Measurements from ENCODE around the gene THYN1. TPM values are rescaled to one million over a fixed set of nuclear protein-coding genes. Genes with fewer than 3 reads are reported as not detected.

Gene THYN1
- total and polyA plus RNA-seq, 2 of the 13 experiments (the other 11 are each of a cell fraction or from before 2014, with no cell fraction given), result 36.1 to 87.6 TPM

DNA sequence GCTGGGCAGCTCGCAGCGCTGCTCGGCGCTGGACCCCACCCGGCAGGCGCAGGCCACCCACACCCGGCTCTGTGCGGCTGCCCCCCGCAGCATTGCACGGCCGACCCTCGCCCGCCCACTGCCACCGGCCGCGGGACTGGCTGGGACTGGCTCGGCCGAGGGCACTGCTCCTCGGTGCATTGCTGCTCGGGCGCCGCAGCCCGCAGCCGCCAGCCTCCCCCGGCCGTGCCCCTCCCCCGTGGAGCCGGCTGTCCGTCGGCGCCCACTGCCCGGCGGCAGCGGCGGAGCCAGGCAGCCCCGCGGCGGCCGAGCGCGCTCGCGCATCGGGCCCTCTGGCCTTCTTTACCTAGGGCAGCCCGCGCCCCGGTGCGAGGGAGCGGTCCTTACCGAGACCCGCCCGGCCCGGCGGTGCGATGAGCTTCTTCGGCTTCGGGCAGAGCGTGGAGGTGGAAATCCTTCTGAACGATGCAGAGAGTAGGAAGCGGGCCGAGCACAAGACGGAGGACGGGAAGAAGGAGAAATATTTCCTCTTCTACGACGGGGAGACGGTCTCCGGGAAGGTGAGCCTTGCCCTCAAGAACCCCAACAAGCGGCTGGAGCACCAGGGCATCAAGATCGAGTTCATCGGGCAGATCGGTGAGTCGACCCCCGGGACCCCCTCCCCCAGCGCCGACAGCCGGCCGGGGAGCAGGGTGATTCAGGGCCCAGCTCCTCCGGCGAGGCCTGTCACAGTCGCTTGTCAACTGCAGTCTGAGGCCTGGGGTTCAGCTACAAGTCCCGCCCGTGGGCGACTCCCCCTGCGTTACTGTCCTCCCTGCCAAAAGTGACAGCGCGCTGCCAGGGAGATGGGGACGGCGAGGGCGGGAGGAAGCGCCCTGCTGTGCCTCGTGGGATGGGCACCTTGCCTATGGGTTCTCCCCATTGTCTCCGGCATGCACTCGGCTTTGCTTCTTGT, 28.2 kb downstream of the THYN1 start (continued):
- TF ChIP-seq DPF2 (CRISPR knock-in tag; IDR thresholded peaks at IDR 0.05; ENCODE audit: borderline replicate concordance, low read depth) (no peak), ZNF563 (CRISPR knock-in tag; IDR thresholded peaks at IDR 0.05) (peak; percentile 41; the same call in 1 of the 2 replicates), ATF7-NPFF (CRISPR knock-in tag; IDR thresholded peaks at IDR 0.05; ENCODE audit: low read depth) (peak; percentile 17; the same call in 1 of the 2 replicates), FOSL2 (CRISPR knock-in tag; IDR thresholded peaks at IDR 0.05) (no peak), CBX1 (IDR thresholded peaks at IDR 0.05; ENCODE audit: low read depth) (peak; percentile 38), FOXA1 (IDR thresholded peaks at IDR 0.05) (no peak), FOXA1 (CRISPR knock-in tag; IDR thresholded peaks at IDR 0.05) (no peak), HOXA3 (CRISPR knock-in tag; IDR thresholded peaks at IDR 0.05) (no peak; the same call in 1 of the 2 replicates), HNRNPH1 (optimal IDR thresholded peaks at IDR 0.05; ENCODE audit: low read depth, low read length) (no peak), ZNF207 (IDR thresholded peaks at IDR 0.05; ENCODE audit: borderline replicate concordance) (no peak), LCORL (IDR thresholded peaks at IDR 0.05) (no peak), LCORL (CRISPR knock-in tag; IDR thresholded peaks at IDR 0.05) (0 out of 2 replicates have a peak, but pooled peaks have one; percentile 34), ZNF703 (CRISPR knock-in tag; IDR thresholded peaks at IDR 0.05; ENCODE audit: borderline replicate concordance) (no peak), ZNF263 (CRISPR knock-in tag; IDR thresholded peaks at IDR 0.05) (peak; percentile 82), ARNT2 (CRISPR knock-in tag; IDR thresholded peaks at IDR 0.05; ENCODE audit: low read depth) (no peak)
- TF ChIP-seq, protein P1, sequence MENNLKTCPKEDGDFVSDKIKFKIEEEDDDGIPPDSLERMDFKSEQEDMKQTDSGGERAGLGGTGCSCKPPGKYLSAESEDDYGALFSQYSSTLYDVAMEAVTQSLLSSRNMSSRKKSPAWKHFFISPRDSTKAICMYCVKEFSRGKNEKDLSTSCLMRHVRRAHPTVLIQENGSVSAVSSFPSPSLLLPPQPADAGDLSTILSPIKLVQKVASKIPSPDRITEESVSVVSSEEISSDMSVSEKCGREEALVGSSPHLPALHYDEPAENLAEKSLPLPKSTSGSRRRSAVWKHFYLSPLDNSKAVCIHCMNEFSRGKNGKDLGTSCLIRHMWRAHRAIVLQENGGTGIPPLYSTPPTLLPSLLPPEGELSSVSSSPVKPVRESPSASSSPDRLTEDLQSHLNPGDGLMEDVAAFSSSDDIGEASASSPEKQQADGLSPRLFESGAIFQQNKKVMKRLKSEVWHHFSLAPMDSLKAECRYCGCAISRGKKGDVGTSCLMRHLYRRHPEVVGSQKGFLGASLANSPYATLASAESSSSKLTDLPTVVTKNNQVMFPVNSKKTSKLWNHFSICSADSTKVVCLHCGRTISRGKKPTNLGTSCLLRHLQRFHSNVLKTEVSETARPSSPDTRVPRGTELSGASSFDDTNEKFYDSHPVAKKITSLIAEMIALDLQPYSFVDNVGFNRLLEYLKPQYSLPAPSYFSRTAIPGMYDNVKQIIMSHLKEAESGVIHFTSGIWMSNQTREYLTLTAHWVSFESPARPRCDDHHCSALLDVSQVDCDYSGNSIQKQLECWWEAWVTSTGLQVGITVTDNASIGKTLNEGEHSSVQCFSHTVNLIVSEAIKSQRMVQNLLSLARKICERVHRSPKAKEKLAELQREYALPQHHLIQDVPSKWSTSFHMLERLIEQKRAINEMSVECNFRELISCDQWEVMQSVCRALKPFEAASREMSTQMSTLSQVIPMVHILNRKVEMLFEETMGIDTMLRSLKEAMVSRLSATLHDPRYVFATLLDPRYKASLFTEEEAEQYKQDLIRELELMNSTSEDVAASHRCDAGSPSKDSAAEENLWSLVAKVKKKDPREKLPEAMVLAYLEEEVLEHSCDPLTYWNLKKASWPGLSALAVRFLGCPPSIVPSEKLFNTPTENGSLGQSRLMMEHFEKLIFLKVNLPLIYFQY (CRISPR knock-in tag; IDR thresholded peaks at IDR 0.05; ENCODE audit: borderline replicate concordance), result no peak
- TF ChIP-seq, protein P2, sequence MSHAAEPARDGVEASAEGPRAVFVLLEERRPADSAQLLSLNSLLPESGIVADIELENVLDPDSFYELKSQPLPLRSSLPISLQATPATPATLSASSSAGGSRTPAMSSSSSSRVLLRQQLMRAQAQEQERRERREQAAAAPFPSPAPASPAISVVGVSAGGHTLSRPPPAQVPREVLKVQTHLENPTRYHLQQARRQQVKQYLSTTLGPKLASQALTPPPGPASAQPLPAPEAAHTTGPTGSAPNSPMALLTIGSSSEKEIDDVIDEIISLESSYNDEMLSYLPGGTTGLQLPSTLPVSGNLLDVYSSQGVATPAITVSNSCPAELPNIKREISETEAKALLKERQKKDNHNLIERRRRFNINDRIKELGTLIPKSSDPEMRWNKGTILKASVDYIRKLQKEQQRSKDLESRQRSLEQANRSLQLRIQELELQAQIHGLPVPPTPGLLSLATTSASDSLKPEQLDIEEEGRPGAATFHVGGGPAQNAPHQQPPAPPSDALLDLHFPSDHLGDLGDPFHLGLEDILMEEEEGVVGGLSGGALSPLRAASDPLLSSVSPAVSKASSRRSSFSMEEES (CRISPR knock-in tag; IDR thresholded peaks at IDR 0.05), result no peak
- TF ChIP-seq, protein P3, sequence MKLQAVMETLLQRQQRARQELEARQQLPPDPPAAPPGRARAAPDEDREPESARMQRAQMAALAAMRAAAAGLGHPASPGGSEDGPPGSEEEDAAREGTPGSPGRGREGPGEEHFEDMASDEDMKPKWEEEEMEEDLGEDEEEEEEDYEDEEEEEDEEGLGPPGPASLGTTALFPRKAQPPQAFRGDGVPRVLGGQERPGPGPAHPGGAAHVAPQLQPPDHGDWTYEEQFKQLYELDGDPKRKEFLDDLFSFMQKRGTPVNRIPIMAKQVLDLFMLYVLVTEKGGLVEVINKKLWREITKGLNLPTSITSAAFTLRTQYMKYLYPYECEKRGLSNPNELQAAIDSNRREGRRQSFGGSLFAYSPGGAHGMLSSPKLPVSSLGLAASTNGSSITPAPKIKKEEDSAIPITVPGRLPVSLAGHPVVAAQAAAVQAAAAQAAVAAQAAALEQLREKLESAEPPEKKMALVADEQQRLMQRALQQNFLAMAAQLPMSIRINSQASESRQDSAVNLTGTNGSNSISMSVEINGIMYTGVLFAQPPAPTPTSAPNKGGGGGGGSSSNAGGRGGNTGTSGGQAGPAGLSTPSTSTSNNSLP (IDR thresholded peaks at IDR 0.05; ENCODE audit: low read depth, low read length), result no peak
- TF ChIP-seq, protein P4, sequence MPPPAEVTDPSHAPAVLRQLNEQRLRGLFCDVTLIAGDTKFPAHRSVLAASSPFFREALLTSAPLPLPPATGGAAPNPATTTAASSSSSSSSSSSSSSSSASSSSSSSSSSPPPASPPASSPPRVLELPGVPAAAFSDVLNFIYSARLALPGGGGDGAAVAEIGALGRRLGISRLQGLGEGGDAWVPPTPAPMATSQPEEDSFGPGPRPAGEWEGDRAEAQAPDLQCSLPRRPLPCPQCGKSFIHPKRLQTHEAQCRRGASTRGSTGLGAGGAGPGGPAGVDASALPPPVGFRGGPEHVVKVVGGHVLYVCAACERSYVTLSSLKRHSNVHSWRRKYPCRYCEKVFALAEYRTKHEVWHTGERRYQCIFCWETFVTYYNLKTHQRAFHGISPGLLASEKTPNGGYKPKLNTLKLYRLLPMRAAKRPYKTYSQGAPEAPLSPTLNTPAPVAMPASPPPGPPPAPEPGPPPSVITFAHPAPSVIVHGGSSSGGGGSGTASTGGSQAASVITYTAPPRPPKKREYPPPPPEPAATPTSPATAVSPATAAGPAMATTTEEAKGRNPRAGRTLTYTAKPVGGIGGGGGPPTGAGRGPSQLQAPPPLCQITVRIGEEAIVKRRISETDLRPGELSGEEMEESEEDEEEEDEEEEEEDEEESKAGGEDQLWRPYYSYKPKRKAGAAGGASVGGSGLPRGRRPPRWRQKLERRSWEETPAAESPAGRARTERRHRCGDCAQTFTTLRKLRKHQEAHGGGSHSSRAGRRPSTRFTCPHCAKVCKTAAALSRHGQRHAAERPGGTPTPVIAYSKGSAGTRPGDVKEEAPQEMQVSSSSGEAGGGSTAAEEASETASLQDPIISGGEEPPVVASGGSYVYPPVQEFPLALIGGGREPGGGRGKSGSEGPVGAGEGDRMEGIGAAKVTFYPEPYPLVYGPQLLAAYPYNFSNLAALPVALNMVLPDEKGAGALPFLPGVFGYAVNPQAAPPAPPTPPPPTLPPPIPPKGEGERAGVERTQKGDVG (CRISPR knock-in tag; IDR thresholded peaks at IDR 0.05; ENCODE audit: borderline replicate concordance), result no peak
